MCF 10A (cell line): ENCODE results near the gene RMI1. TPM values are rescaled to one million over a fixed set of nuclear protein-coding genes. Genes with fewer than 3 reads are reported as not detected.

Experiments
- BruUV-seq: library from RNA; stranded (reverse); fragments of 400-500 nt; replicated peaks from 2 replicates; lab custom pipeline; 2021; lab: Mats Ljungman, UMichigan
- CTCF ChIA-PET: fragments of 300-600 bp; sonication (Branson Sonifier 250); formaldehyde crosslinking; extraction: SDS; loops from one replicate; lab custom pipeline; 2021; ENCODE audit warnings: antibody characterized with exemption, inconsistent platforms; lab: Yijun Ruan, JAX
- POLR2A ChIA-PET: fragments of 300-600, 350-650 bp; sonication (Branson Sonifier 250); formaldehyde crosslinking; extraction: SDS; loops from one replicate; lab custom pipeline; 2020; ENCODE audit warnings: antibody characterized with exemption, inconsistent platforms; lab: Yijun Ruan, JAX
- DNase-seq: peaks from one replicate; pipeline ENCODE4 v3.0.0-alpha.2; 2018; ENCODE audit not compliant: unreplicated experiment
- H3K27ac Mint-ChIP-seq: one replicate; pipeline ENCODE4 v1.8.0; 2022; ENCODE audit warnings: mild to moderate bottlenecking, low read depth, mixed read lengths; ENCODE audit not compliant: unreplicated experiment
- H3K27me3 Mint-ChIP-seq: one replicate; pipeline ENCODE4 v1.8.0; 2022; ENCODE audit warnings: mixed read lengths; ENCODE audit not compliant: insufficient read depth, unreplicated experiment
- H3K36me3 Mint-ChIP-seq: one replicate; pipeline ENCODE4 v1.8.0; 2022; ENCODE audit warnings: mild to moderate bottlenecking, moderate library complexity, mixed read lengths; ENCODE audit not compliant: insufficient read depth, unreplicated experiment
- H3K4me1 Mint-ChIP-seq: one replicate; pipeline ENCODE4 v1.8.0; 2022; ENCODE audit warnings: mixed read lengths; ENCODE audit not compliant: insufficient read depth, unreplicated experiment
- H3K4me3 Mint-ChIP-seq: one replicate; pipeline ENCODE4 v1.8.0; 2022; ENCODE audit warnings: mild to moderate bottlenecking, moderate library complexity, mixed read lengths; ENCODE audit not compliant: unreplicated experiment
- H3K9me3 Mint-ChIP-seq: one replicate; pipeline ENCODE4 v1.8.0; 2022; ENCODE audit warnings: mixed read lengths; ENCODE audit not compliant: unreplicated experiment
- CTCF ChIP-seq: fragments of 200-600 bp; IDR thresholded peaks from one replicate; pipeline ENCODE4 v1.8.0; 2022; ENCODE audit warnings: antibody characterized with exemption, mild to moderate bottlenecking; ENCODE audit not compliant: unreplicated experiment
- intact Hi-C: fragments of 100-400 bp; cut with micrococcal nuclease; formaldehyde crosslinking; loops from 2 replicates; pipeline ENCODE4 v1.14.1; 2022
- total RNA-seq: library from RNA; stranded (reverse); gene quantifications from 2 replicates; pipeline ENCODE4 v1.2.3, GENCODE V29; 2022

RMI1 gene
- total RNA-seq, 1 experiment from 2014 or later = 11.0 TPM

DNA sequence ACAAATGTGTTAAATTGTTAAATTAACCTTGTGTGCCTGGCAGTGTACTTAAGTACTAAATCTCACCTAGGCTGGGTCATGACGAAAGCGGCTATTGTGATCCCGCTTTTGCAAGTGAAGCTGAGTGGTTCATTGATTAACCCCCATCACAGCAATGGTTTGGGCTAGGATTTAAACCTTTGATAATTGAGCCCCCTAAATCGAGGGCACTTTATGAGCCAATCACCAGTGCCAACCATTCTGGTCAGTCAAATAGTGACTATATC lies 23.4 kb upstream of the RMI1 start:
- CTCF ChIA-PET = interaction anchor here (2.7 kb wide), 1 partner anchor 304 kb away, joined by 8 read pairs; no protein-coding TSS in a partner anchor
- H3K4me1 Mint-ChIP-seq = peaks cover 4% of the 10 kb centered on the region

GRCh38 chr9:83959061-83959460 lies 21.5 kb upstream of the RMI1 start:
- intact Hi-C loops = no loop called here
- CTCF ChIA-PET = interaction anchor here (0.6 to 2.7 kb wide), 4 partner anchors 22 to 302 kb away, joined by 4 to 8 read pairs (median 4); no protein-coding TSS in a partner anchor
- no peak overlapping the region for H3K4me3 Mint-ChIP-seq
- H3K27me3 Mint-ChIP-seq = no peaks in the 10 kb centered on the region
- peaks cover 2% of the 10 kb centered on the region for H3K36me3 Mint-ChIP-seq
- POLR2A ChIA-PET = interaction anchor here (0.7 to 7.4 kb wide), 4 partner anchors 8 to 320 kb away, joined by 3 to 104 read pairs (median 4); partner anchors contain the start of genes HNRNPK and RMI1
- peaks cover 6% of the 10 kb centered on the region for H3K4me1 Mint-ChIP-seq
- no TSS peak for BruUV-seq
- no peak overlapping the region for H3K27ac Mint-ChIP-seq
- H3K9me3 Mint-ChIP-seq = no peaks in the 10 kb centered on the region
- TF ChIP-seq CTCF = no peak
- DNase-seq = peak; percentile 87

More for the DNA sequence above, 23.4 kb upstream of the RMI1 start:
- BruUV-seq = no TSS peak
- Mint-ChIP-seq H3K4me3 (no peak overlapping the region), H3K36me3 (no peaks in the 10 kb centered on the region), H3K9me3 (no peaks in the 10 kb centered on the region), H3K27ac (no peak overlapping the region), H3K27me3 (no peaks in the 10 kb centered on the region)
- POLR2A ChIA-PET = interaction anchor here (1.2 to 1.3 kb wide), 2 partner anchors 23 to 36 kb away, joined by 5 to 7 read pairs; partner anchors contain the start of genes HNRNPK, KIF27 and RMI1
- intact Hi-C loops = no loop called here
- no peak for DNase-seq
- TF ChIP-seq CTCF = no peak

GRCh38 chr9:83960991-83961390 lies 19.6 kb upstream of the RMI1 start:
- DNase-seq = no peak
- ChIA-PET POLR2A (interaction anchor here (0.6 to 7.4 kb wide), 6 partner anchors 9 to 317 kb away, joined by 3 to 104 read pairs (median 6); partner anchors contain the start of genes HNRNPK and RMI1), CTCF (interaction anchor here (1.0 to 1.5 kb wide), 6 partner anchors 19 to 304 kb away, joined by 3 to 8 read pairs (median 4); no protein-coding TSS in a partner anchor)
- Mint-ChIP-seq H3K4me1 (peaks cover 13% of the 10 kb centered on the region), H3K36me3 (peaks cover 21% of the 10 kb centered on the region), H3K4me3 (no peak overlapping the region), H3K9me3 (no peaks in the 10 kb centered on the region), H3K27me3 (no peaks in the 10 kb centered on the region), H3K27ac (no peak overlapping the region)
- intact Hi-C loops = no loop called here
- BruUV-seq = no TSS peak
- no peak for TF ChIP-seq CTCF

GRCh38 chr9:83962165-83962564 lies 18.4 kb upstream of the RMI1 start:
- POLR2A ChIA-PET = interaction anchor here (0.8 to 7.4 kb wide), 11 partner anchors 16 to 316 kb away, joined by 3 to 104 read pairs (median 7); partner anchors contain the start of genes HNRNPK, KIF27 and RMI1
- no peak for TF ChIP-seq CTCF
- peak overlapping the region; percentile 66 for H3K27ac Mint-ChIP-seq
- no peaks in the 10 kb centered on the region for H3K9me3 Mint-ChIP-seq
- no peaks in the 10 kb centered on the region for H3K27me3 Mint-ChIP-seq
- intact Hi-C loops = no loop called here
- CTCF ChIA-PET = interaction anchor here (0.6 to 1.2 kb wide), 5 partner anchors 10 to 310 kb away, joined by 3 to 5 read pairs (median 4); no protein-coding TSS in a partner anchor
- H3K36me3 Mint-ChIP-seq = peaks cover 33% of the 10 kb centered on the region
- no peak overlapping the region for H3K4me3 Mint-ChIP-seq
- DNase-seq = peak; percentile 98
- peaks cover 19% of the 10 kb centered on the region for H3K4me1 Mint-ChIP-seq
- BruUV-seq = no TSS peak
